GM12875 (cell line): ENCODE data around the gene MCCD1.

Experiments used
- H3K4me3 ChIP-seq: one replicate; pipeline ENCODE4 v1.5.1; 2011; ENCODE audit warnings: low read depth, low read length, control low read depth
- CTCF ChIP-seq: IDR thresholded peaks from 2 replicates; pipeline ENCODE4 v1.5.1; 2011; ENCODE audit warnings: low read depth, mild to moderate bottlenecking, control low read depth, inconsistent platforms, low read length, moderate library complexity, borderline replicate concordance; ENCODE audit not compliant: insufficient read depth

The MCCD1 gene

GRCh38 chr6:31579119-31579505 is 50.4 kb downstream of the MCCD1 start:
- no peak overlapping the region for H3K4me3 ChIP-seq
- TF ChIP-seq CTCF = no peak
